Panc1 (cell line): ENCODE results near the gene ADCY7. TPM values are rescaled to one million over a fixed set of nuclear protein-coding genes. Genes with fewer than 3 reads are reported as not detected.

Experiments used
- ATAC-seq: fragments of 200-7000 bp; cut with Tn5 transposase; 2 replicates; pipeline ENCODE4 v1.9.1; 2020; ENCODE audit warnings: mild to moderate bottlenecking, moderate library complexity
- BruUV-seq: library from RNA; stranded (reverse); fragments of 400-500 nt; replicated peaks from 2 replicates; lab custom pipeline; 2021; lab: Mats Ljungman, UMichigan
- CTCF ChIA-PET: fragments of 300-600 bp; sonication (Branson Sonifier 250); formaldehyde crosslinking; loops from one replicate; lab custom pipeline; 2022; ENCODE audit warnings: antibody characterized with exemption; lab: Charles Lee
- POLR2A ChIA-PET: fragments of 300-600 bp; sonication (Branson Sonifier 250); formaldehyde crosslinking; loops from one replicate; lab custom pipeline; 2022; ENCODE audit warnings: antibody characterized with exemption; lab: Charles Lee
- DNase-seq: peaks from one replicate; pipeline ENCODE4 v3.0.0-alpha.2; 2010; ENCODE audit warnings: low read depth, low spot score
- H3K27ac ChIP-seq: 2 replicates; pipeline ENCODE4 v1.5.1; 2011; ENCODE audit warnings: mild to moderate bottlenecking, low read length, inconsistent platforms
- H3K27me3 ChIP-seq: fragments of 200-500 bp; sonication (Bioruptor generic); 2 replicates; pipeline ENCODE4 v1.6.0; 2014; ENCODE audit warnings: low read length, inconsistent platforms; ENCODE audit not compliant: control insufficient read depth, insufficient read depth
- H3K36me3 ChIP-seq: fragments of 200-500 bp; sonication (Bioruptor generic); 2 replicates; pipeline ENCODE4 v1.5.1; 2014; ENCODE audit warnings: inconsistent platforms, mild to moderate bottlenecking, low read length, moderate library complexity; ENCODE audit not compliant: control insufficient read depth, insufficient read depth
- H3K4me1 ChIP-seq: 2 replicates; pipeline ENCODE4 v1.5.1; 2011; ENCODE audit warnings: inconsistent platforms, mild to moderate bottlenecking, low read length, moderate library complexity; ENCODE audit not compliant: control insufficient read depth, insufficient read depth
- H3K4me3 ChIP-seq, 2 experiments: 2 replicates each; pipeline ENCODE4 v1.5.1; 2011 to 2012; ENCODE audit warnings: low read depth in 2 of 2, low read length in 2 of 2, mild to moderate bottlenecking in 2 of 2, inconsistent platforms in 1 of 2, moderate library complexity in 1 of 2
- H3K9me3 ChIP-seq: fragments of 200-500 bp; sonication (Bioruptor generic); 2 replicates; pipeline ENCODE4 v1.5.1; 2014; ENCODE audit warnings: low read depth, mild to moderate bottlenecking, inconsistent platforms, low read length, moderate library complexity; ENCODE audit not compliant: control insufficient read depth, insufficient read depth
- CTCF ChIP-seq: fragments of 450-650 bp; IDR thresholded peaks from 2 replicates; pipeline ENCODE4 v1.5.1; 2017; ENCODE audit warnings: mild to moderate bottlenecking
- POLR2AphosphoS5 ChIP-seq: IDR thresholded peaks from 2 replicates; pipeline ENCODE4 v1.6.1; 2012; ENCODE audit warnings: mild to moderate bottlenecking, low read depth, low read length, moderate library complexity
- REST ChIP-seq, 2 experiments: IDR thresholded peaks; 2 replicates each; pipeline ENCODE4 v1.6.1; 2011 to 2012; ENCODE audit warnings: low read depth in 2 of 2, control low read depth in 1 of 2, low read length in 1 of 2, mild to moderate bottlenecking in 1 of 2, moderate library complexity in 1 of 2; ENCODE audit not compliant: insufficient read depth in 1 of 2
- SIN3A ChIP-seq: IDR thresholded peaks from 2 replicates; pipeline ENCODE4 v1.6.1; 2012; ENCODE audit warnings: low read depth, mild to moderate bottlenecking, low read length, moderate library complexity, borderline replicate concordance; ENCODE audit not compliant: insufficient read depth
- TCF7L2 ChIP-seq: IDR thresholded peaks from 2 replicates; pipeline ENCODE4 v1.6.1; 2011; ENCODE audit warnings: mild to moderate bottlenecking, low read depth, low read length, inconsistent platforms
- in situ Hi-C: cut with HindIII; loops from 2 replicates; pipeline ENCODE4 v1.10.0; 2016; ENCODE audit warnings: low sequenced_read_pairs, low pct_unique_long_range_greater_than_20kb
- intact Hi-C: fragments of 100-400 bp; cut with micrococcal nuclease; formaldehyde crosslinking; loops from one replicate; pipeline ENCODE4 v1.10.0; 2022; ENCODE audit not compliant: unreplicated experiment
- total RNA-seq: library from RNA; stranded (reverse); gene quantifications from one replicate; pipeline ENCODE4 v1.2.1, GENCODE V29; 2021; ENCODE audit not compliant: unreplicated experiment

ADCY7 gene
- total RNA-seq, 1 experiment from 2014 or later = 6.3 TPM

- TF ChIP-seq TCF7L2 (no peak), REST (IDR thresholded peaks at IDR 0.05; ENCODE audit: insufficient read depth in 1 of 2, low read depth in 2 of 2, low read length in 1 of 2) (no peak), CTCF (no peak), POLR2AphosphoS5 (no peak), SIN3A (no peak)
- Histone ChIP-seq H3K36me3 (no peaks in the 10 kb centered on the region), H3K27ac (no peak overlapping the region), H3K27me3 (no peaks in the 10 kb centered on the region), H3K4me3 (no peak overlapping the region), H3K4me1 (peaks cover 6% of the 10 kb centered on the region), H3K9me3 (no peaks in the 10 kb centered on the region)
- no TSS peak for BruUV-seq
- no peak for ATAC-seq
- intact Hi-C loops = no loop called here
- DNase-seq = no peak
- CTCF ChIA-PET = no interaction called here
- in situ Hi-C loops = no loop called here
- POLR2A ChIA-PET = interaction anchor here (0.6 kb wide), 2 partner anchors 9 kb away, joined by 3 to 5 read pairs; no protein-coding TSS in a partner anchor
Observed at GRCh38 chr16:50268352-50268751, 2.0 kb downstream of the ADCY7 start.

GRCh38 chr16:50269061-50269705 is 2.8 kb downstream of the ADCY7 start:
- ChIA-PET CTCF (no interaction called here), POLR2A (interaction anchor here (0.6 kb wide), 1 partner anchor 9 kb away, joined by 5 read pairs; no protein-coding TSS in a partner anchor)
- H3K4me1 ChIP-seq = peaks cover 6% of the 10 kb centered on the region
- H3K9me3 ChIP-seq = no peaks in the 10 kb centered on the region
- H3K27ac ChIP-seq = no peak overlapping the region
- no peaks in the 10 kb centered on the region for H3K27me3 ChIP-seq
- no peak overlapping the region for H3K4me3 ChIP-seq
- no peak for DNase-seq
- in situ Hi-C loops (no loop called here), intact Hi-C loops (no loop called here)
- ATAC-seq = no peak
- H3K36me3 ChIP-seq = no peaks in the 10 kb centered on the region
- TF ChIP-seq TCF7L2 = no peak
- no peak for TF ChIP-seq SIN3A
- TF ChIP-seq REST (IDR thresholded peaks at IDR 0.05; ENCODE audit: insufficient read depth in 1 of 2, low read depth in 2 of 2, low read length in 1 of 2) = no peak
- TF ChIP-seq POLR2AphosphoS5 = no peak
- no peak for TF ChIP-seq CTCF
- no TSS peak for BruUV-seq
